Measurements from ENCODE around the gene RASAL2.
A peak's percentile ranks its signal among the peaks of the same experiment; 100 is the strongest.

Gene RASAL2

GRCh38 chr1:178189814-178190213 lies 95.9 kb downstream of the RASAL2 start:
- no peaks in the 10 kb centered on the region for H3K36me3 ChIP-seq (ENCODE audit: low read length)
- H3F3A ChIP-seq (ENCODE audit: insufficient read depth): no peaks in the 10 kb centered on the region
- TF ChIP-seq CTCF (IDR thresholded peaks at IDR 0.05; ENCODE audit: insufficient read depth, low read length, poor library complexity, severe bottlenecking) (peak; percentile 53), EZH2phosphoT487 (conservative IDR thresholded peaks at IDR 0.05; ENCODE audit: low read length) (no peak)
- no peaks in the 10 kb centered on the region for H3K79me2 ChIP-seq (ENCODE audit: insufficient read depth, low read length)
- H3K9ac ChIP-seq (ENCODE audit: low read length): no peak overlapping the region
- no peak overlapping the region for H3K4me3 ChIP-seq (ENCODE audit: insufficient read depth, low read length, poor library complexity, severe bottlenecking)
- H3K4me2 ChIP-seq (ENCODE audit: low read depth, low read length, poor library complexity, severe bottlenecking): no peak overlapping the region
- no peak overlapping the region for H3K27ac ChIP-seq (ENCODE audit: low read depth, low read length)
- H3K9me3 ChIP-seq (ENCODE audit: insufficient read depth, low read length): no peaks in the 10 kb centered on the region
- H4K20me1 ChIP-seq (ENCODE audit: low read depth, low read length): 0 out of 2 replicates have a peak, but pooled peaks cover 3% of the 10 kb centered on the region
- no peak overlapping the region for H2AFZ ChIP-seq (ENCODE audit: low read depth, low read length, severe bottlenecking)
- no peaks in the 10 kb centered on the region for H3K9me2 ChIP-seq (replicated peaks; ENCODE audit: insufficient read depth, low read length)
- no peaks in the 10 kb centered on the region for H3K27me3 ChIP-seq (ENCODE audit: low read length)

- TF ChIP-seq EZH2phosphoT487 (conservative IDR thresholded peaks at IDR 0.05; ENCODE audit: low read length): no peak
- TF ChIP-seq CTCF (IDR thresholded peaks at IDR 0.05; ENCODE audit: insufficient read depth, low read length, poor library complexity, severe bottlenecking): no peak
- Histone ChIP-seq H3K27ac (ENCODE audit: low read depth, low read length) (no peak overlapping the region), H2AFZ (ENCODE audit: low read depth, low read length, severe bottlenecking) (no peak overlapping the region), H3K4me2 (ENCODE audit: low read depth, low read length, poor library complexity, severe bottlenecking) (no peak overlapping the region), H3K9ac (ENCODE audit: low read length) (no peak overlapping the region), H3K4me3 (ENCODE audit: insufficient read depth, low read length, poor library complexity, severe bottlenecking) (no peak overlapping the region), H3K9me2 (replicated peaks; ENCODE audit: insufficient read depth, low read length) (no peaks in the 10 kb centered on the region), H3K36me3 (ENCODE audit: low read length) (no peaks in the 10 kb centered on the region), H3K9me3 (ENCODE audit: insufficient read depth, low read length) (no peaks in the 10 kb centered on the region), H4K20me1 (ENCODE audit: low read depth, low read length) (0 out of 2 replicates have a peak, but pooled peaks cover 3% of the 10 kb centered on the region), H3K79me2 (ENCODE audit: insufficient read depth, low read length) (no peaks in the 10 kb centered on the region), H3K27me3 (ENCODE audit: low read length) (no peaks in the 10 kb centered on the region), H3F3A (ENCODE audit: insufficient read depth) (no peaks in the 10 kb centered on the region)
These were observed 97.0 kb downstream of the RASAL2 start for GRCh38 chr1:178190881-178191280.

GRCh38 chr1:178192686-178193085 lies 98.8 kb downstream of the RASAL2 start:
- Histone ChIP-seq H3K9ac (ENCODE audit: low read length) (no peak overlapping the region), H3K4me2 (ENCODE audit: low read depth, low read length, poor library complexity, severe bottlenecking) (peak overlapping the region; percentile 43), H3F3A (ENCODE audit: insufficient read depth) (no peaks in the 10 kb centered on the region), H3K9me3 (ENCODE audit: insufficient read depth, low read length) (no peaks in the 10 kb centered on the region), H3K27me3 (ENCODE audit: low read length) (no peaks in the 10 kb centered on the region), H3K4me3 (ENCODE audit: insufficient read depth, low read length, poor library complexity, severe bottlenecking) (no peak overlapping the region), H2AFZ (ENCODE audit: low read depth, low read length, severe bottlenecking) (peak overlapping the region; percentile 65), H3K27ac (ENCODE audit: low read depth, low read length) (no peak overlapping the region), H3K9me2 (replicated peaks; ENCODE audit: insufficient read depth, low read length) (no peaks in the 10 kb centered on the region), H3K79me2 (ENCODE audit: insufficient read depth, low read length) (no peaks in the 10 kb centered on the region), H4K20me1 (ENCODE audit: low read depth, low read length) (0 out of 2 replicates have a peak, but pooled peaks cover 3% of the 10 kb centered on the region), H3K36me3 (ENCODE audit: low read length) (no peaks in the 10 kb centered on the region)
- TF ChIP-seq CTCF (IDR thresholded peaks at IDR 0.05; ENCODE audit: insufficient read depth, low read length, poor library complexity, severe bottlenecking) (no peak), EZH2phosphoT487 (conservative IDR thresholded peaks at IDR 0.05; ENCODE audit: low read length) (no peak)
